ENCODE results near the gene PLAC8L1.

DNA sequence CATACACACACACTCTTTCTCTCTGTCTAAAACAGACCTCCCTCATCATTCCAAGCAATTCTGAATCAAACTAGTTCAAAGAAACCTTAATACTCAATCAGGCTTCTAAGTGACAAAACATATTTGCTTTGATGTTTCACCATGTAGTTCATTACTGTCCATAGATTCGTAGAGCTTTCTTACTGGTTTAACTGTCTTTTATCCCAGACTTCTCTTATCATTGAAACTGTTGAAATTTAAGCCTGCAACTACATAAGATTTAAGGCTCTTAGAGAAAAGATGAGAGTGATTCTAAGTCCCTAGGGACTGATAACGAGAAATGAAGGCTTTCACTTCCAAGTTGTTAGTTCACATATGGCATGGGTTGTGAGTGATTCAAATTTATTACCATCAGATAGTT, 11.0 kb upstream of the PLAC8L1 start:
- TF ChIP-seq, protein P1, sequence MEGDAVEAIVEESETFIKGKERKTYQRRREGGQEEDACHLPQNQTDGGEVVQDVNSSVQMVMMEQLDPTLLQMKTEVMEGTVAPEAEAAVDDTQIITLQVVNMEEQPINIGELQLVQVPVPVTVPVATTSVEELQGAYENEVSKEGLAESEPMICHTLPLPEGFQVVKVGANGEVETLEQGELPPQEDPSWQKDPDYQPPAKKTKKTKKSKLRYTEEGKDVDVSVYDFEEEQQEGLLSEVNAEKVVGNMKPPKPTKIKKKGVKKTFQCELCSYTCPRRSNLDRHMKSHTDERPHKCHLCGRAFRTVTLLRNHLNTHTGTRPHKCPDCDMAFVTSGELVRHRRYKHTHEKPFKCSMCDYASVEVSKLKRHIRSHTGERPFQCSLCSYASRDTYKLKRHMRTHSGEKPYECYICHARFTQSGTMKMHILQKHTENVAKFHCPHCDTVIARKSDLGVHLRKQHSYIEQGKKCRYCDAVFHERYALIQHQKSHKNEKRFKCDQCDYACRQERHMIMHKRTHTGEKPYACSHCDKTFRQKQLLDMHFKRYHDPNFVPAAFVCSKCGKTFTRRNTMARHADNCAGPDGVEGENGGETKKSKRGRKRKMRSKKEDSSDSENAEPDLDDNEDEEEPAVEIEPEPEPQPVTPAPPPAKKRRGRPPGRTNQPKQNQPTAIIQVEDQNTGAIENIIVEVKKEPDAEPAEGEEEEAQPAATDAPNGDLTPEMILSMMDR (IDR thresholded peaks at IDR 0.05), result no peak
- no peak for TF ChIP-seq POLR2A (IDR thresholded peaks at IDR 0.05)
